ENCODE results near the gene DOLK.

Gene DOLK

DNA sequence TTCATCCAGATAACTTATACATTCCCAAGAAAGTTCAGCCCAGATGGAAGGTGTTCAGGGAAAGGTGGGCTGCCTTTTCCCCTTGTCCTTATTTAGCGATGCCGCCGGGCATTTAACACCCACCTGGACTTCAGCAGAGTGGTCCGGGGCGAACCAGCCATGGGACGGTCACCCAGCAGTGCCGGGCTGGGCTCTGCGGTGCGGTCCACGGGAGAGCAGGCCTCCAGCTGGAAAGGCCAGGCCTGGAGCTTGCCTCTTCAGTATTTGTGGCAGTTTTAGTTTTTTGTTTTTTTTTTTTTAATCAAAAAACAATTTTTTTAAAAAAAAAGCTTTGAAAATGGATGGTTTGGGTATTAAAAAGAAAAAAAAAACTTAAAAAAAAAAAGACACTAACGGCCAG, 30.7 kb downstream of the DOLK start:
- H3K9me3 ChIP-seq (ENCODE audit: low read length): no peaks in the 10 kb centered on the region
- H3K4me3 ChIP-seq (ENCODE audit: low read depth, low read length, poor library complexity, severe bottlenecking): no peak overlapping the region
- TF ChIP-seq EZH2 (IDR thresholded peaks at IDR 0.05; ENCODE audit: borderline replicate concordance, low read length): no peak
- TF ChIP-seq, protein P1, sequence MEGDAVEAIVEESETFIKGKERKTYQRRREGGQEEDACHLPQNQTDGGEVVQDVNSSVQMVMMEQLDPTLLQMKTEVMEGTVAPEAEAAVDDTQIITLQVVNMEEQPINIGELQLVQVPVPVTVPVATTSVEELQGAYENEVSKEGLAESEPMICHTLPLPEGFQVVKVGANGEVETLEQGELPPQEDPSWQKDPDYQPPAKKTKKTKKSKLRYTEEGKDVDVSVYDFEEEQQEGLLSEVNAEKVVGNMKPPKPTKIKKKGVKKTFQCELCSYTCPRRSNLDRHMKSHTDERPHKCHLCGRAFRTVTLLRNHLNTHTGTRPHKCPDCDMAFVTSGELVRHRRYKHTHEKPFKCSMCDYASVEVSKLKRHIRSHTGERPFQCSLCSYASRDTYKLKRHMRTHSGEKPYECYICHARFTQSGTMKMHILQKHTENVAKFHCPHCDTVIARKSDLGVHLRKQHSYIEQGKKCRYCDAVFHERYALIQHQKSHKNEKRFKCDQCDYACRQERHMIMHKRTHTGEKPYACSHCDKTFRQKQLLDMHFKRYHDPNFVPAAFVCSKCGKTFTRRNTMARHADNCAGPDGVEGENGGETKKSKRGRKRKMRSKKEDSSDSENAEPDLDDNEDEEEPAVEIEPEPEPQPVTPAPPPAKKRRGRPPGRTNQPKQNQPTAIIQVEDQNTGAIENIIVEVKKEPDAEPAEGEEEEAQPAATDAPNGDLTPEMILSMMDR (IDR thresholded peaks at IDR 0.05; ENCODE audit: low read length): no peak
- no peak overlapping the region for H2AFZ ChIP-seq (ENCODE audit: low read length)
- H3K36me3 ChIP-seq (ENCODE audit: insufficient read depth, low read length): peaks cover 22% of the 10 kb centered on the region; the same call in 1 of the 2 replicates
- peaks cover 14% of the 10 kb centered on the region for H3K4me1 ChIP-seq (ENCODE audit: insufficient read depth, low read length, severe bottlenecking)
- no peaks in the 10 kb centered on the region for H3K79me2 ChIP-seq (ENCODE audit: insufficient read depth, low read length)
- H4K20me1 ChIP-seq (ENCODE audit: insufficient read depth, low read length): no peaks in the 10 kb centered on the region
- no peaks in the 10 kb centered on the region for H3K27me3 ChIP-seq (ENCODE audit: insufficient read depth, low read length)
- no peaks in the 10 kb centered on the region for H3F3A ChIP-seq (ENCODE audit: insufficient read depth, low read length)
- no peak overlapping the region for H3K27ac ChIP-seq (ENCODE audit: low read depth, low read length, poor library complexity, severe bottlenecking)
- H3K9ac ChIP-seq (ENCODE audit: low read length): no peak overlapping the region
- H3K4me2 ChIP-seq (ENCODE audit: low read length): no peak overlapping the region
- no peaks in the 10 kb centered on the region for H3K9me2 ChIP-seq (ENCODE audit: low read depth, low read length)

DNA sequence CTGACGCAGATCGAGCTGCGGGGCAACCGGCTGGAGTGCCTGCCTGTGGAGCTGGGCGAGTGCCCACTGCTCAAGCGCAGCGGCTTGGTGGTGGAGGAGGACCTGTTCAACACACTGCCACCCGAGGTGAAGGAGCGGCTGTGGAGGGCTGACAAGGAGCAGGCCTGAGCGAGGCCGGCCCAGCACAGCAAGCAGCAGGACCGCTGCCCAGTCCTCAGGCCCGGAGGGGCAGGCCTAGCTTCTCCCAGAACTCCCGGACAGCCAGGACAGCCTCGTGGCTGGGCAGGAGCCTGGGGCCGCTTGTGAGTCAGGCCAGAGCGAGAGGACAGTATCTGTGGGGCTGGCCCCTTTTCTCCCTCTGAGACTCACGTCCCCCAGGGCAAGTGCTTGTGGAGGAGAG, 31.2 kb downstream of the DOLK start:
- no peak overlapping the region for H3K4me2 ChIP-seq (ENCODE audit: low read length)

DNA sequence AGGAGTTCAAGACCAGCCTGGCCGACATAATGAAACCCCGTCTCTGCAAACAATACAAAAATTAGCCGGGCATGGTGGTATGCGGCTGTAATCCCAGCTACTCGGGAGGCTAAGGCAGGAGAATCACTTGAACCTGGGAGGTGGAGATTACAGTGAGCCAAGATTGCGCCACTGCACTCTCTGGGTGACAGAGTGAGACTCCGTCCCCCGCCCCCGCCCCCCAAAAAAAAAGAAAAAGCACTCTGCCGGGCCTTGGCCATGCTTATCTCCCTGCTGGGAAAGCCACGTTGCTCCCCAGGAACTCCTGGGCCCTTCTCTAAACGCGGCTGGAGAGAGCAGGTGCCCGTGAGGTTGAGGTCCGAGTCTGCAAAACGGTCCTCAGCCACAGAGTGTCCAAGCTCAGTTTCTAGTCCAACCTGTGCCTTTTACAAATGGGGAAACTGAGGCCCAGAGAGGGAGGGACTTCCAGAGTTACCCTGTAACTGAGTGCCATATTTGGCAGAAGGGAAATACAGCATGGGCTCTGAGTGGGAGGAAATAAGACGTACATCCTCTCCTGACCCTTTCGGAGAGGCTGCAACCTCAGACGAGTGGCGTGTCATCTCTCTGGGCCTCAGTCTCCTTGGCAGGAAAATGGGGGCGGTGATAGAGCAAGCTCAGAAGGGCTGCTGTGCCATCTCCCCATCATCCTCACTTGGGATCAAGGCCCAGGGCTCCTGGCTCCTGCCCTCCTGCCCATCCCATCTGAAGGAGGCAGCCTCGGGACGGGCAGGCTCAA, 33.2 kb downstream of the DOLK start:
- Histone ChIP-seq H3K4me2 (ENCODE audit: low read length) (no peak overlapping the region), H3K79me2 (ENCODE audit: insufficient read depth, low read length) (no peaks in the 10 kb centered on the region), H3K27me3 (ENCODE audit: insufficient read depth, low read length) (no peaks in the 10 kb centered on the region), H4K20me1 (ENCODE audit: insufficient read depth, low read length) (no peaks in the 10 kb centered on the region), H3K36me3 (ENCODE audit: insufficient read depth, low read length) (peaks cover 24% of the 10 kb centered on the region; the same call in 1 of the 2 replicates), H3K9me3 (ENCODE audit: low read length) (no peaks in the 10 kb centered on the region), H3K4me1 (ENCODE audit: insufficient read depth, low read length, severe bottlenecking) (no peaks in the 10 kb centered on the region), H3K4me3 (ENCODE audit: low read depth, low read length, poor library complexity, severe bottlenecking) (no peak overlapping the region), H3K27ac (ENCODE audit: low read depth, low read length, poor library complexity, severe bottlenecking) (no peak overlapping the region), H2AFZ (ENCODE audit: low read length) (no peak overlapping the region), H3K9ac (ENCODE audit: low read length) (no peak overlapping the region), H3F3A (ENCODE audit: insufficient read depth, low read length) (no peaks in the 10 kb centered on the region), H3K9me2 (ENCODE audit: low read depth, low read length) (no peaks in the 10 kb centered on the region)
- no peak for TF ChIP-seq EZH2 (IDR thresholded peaks at IDR 0.05; ENCODE audit: borderline replicate concordance, low read length)
- TF ChIP-seq, protein P1 (IDR thresholded peaks at IDR 0.05; ENCODE audit: low read length): no peak

More for the DNA sequence above, 31.2 kb downstream of the DOLK start:
- H3K9ac ChIP-seq (ENCODE audit: low read length): no peak overlapping the region
- H3K4me1 ChIP-seq (ENCODE audit: insufficient read depth, low read length, severe bottlenecking): peaks cover 9% of the 10 kb centered on the region
- H3K9me3 ChIP-seq (ENCODE audit: low read length): no peaks in the 10 kb centered on the region
- no peaks in the 10 kb centered on the region for H3K9me2 ChIP-seq (ENCODE audit: low read depth, low read length)
- TF ChIP-seq, protein P1 (IDR thresholded peaks at IDR 0.05; ENCODE audit: low read length): no peak
- no peak for TF ChIP-seq EZH2 (IDR thresholded peaks at IDR 0.05; ENCODE audit: borderline replicate concordance, low read length)
- no peak overlapping the region for H3K4me3 ChIP-seq (ENCODE audit: low read depth, low read length, poor library complexity, severe bottlenecking)
- peaks cover 22% of the 10 kb centered on the region; the same call in 1 of the 2 replicates for H3K36me3 ChIP-seq (ENCODE audit: insufficient read depth, low read length)
- no peaks in the 10 kb centered on the region for H4K20me1 ChIP-seq (ENCODE audit: insufficient read depth, low read length)
- H2AFZ ChIP-seq (ENCODE audit: low read length): no peak overlapping the region
- no peaks in the 10 kb centered on the region for H3F3A ChIP-seq (ENCODE audit: insufficient read depth, low read length)
- no peak overlapping the region for H3K27ac ChIP-seq (ENCODE audit: low read depth, low read length, poor library complexity, severe bottlenecking)
- H3K27me3 ChIP-seq (ENCODE audit: insufficient read depth, low read length): no peaks in the 10 kb centered on the region
- no peaks in the 10 kb centered on the region for H3K79me2 ChIP-seq (ENCODE audit: insufficient read depth, low read length)
